ENCODE data around the gene CHMP1A. TPM values are rescaled to one million over a fixed set of nuclear protein-coding genes. Genes with fewer than 3 reads are reported as not detected.

CHMP1A gene
- total and polyA plus RNA-seq, 2 experiments from 2014 or later = 42.3 to 81.9 TPM

- ATAC-seq = peak; percentile 54
- H2AFZ ChIP-seq = peak overlapping the region; percentile 80; the same call in 1 of the 2 replicates
- peaks cover 14% of the 10 kb centered on the region; the same call in 1 of the 2 replicates for H3F3A ChIP-seq (replicated peaks; ENCODE audit: low read depth)
- peaks cover 6% of the 10 kb centered on the region; the same call in 2 of the 3 replicates for H3K4me1 Mint-ChIP-seq
- H3K27ac Mint-ChIP-seq = no peak overlapping the region
- H3K27me3 Mint-ChIP-seq (ENCODE audit: insufficient read depth, low read depth, poor library complexity) = peaks cover 35% of the 10 kb centered on the region
- peak overlapping the region; percentile 77 for H3K4me3 ChIP-seq
- peaks cover 6% of the 10 kb centered on the region for H3K36me3 Mint-ChIP-seq (ENCODE audit: low read depth)
- H3K36me3 ChIP-seq (ENCODE audit: insufficient read depth) = no peaks in the 10 kb centered on the region
- no peaks in the 10 kb centered on the region for H3K9me2 ChIP-seq (ENCODE audit: insufficient read depth)
- H3K27me3 ChIP-seq (ENCODE audit: insufficient read depth) = peaks cover 23% of the 10 kb centered on the region; the same call in 1 of the 2 replicates
- H3K4me2 ChIP-seq = peak overlapping the region; percentile 97
- no peaks in the 10 kb centered on the region for H3K79me2 ChIP-seq (replicated peaks; ENCODE audit: insufficient read depth)
- TF ChIP-seq STAT1 (IDR thresholded peaks at IDR 0.05; ENCODE audit: unreplicated experiment) = no peak
- TF ChIP-seq EZH2 (IDR thresholded peaks at IDR 0.05; ENCODE audit: low read depth, unreplicated experiment) = no peak
- no peak for TF ChIP-seq REST (IDR thresholded peaks at IDR 0.05; ENCODE audit: unreplicated experiment)
- TF ChIP-seq CTCF (conservative IDR thresholded peaks at IDR 0.05; ENCODE audit: low read depth in 2 of 2) = peak in 1 of 2 experiments; percentile 52; a peak in 2 of 4 replicates
- TF ChIP-seq CREB1 (CRISPR knock-in tag; IDR thresholded peaks at IDR 0.05; ENCODE audit: low read depth) = 0 out of 2 replicates have a peak, but pooled peaks have one; percentile 10
- no peak for TF ChIP-seq ZNF114 (CRISPR knock-in tag; IDR thresholded peaks at IDR 0.05)
- TF ChIP-seq ZNF462 (CRISPR knock-in tag; IDR thresholded peaks at IDR 0.05) = no peak
- TF ChIP-seq NANOG (IDR thresholded peaks at IDR 0.05; ENCODE audit: borderline replicate concordance) = no peak
- peak; percentile 17; the same call in 1 of the 2 replicates for TF ChIP-seq ETS1 (IDR thresholded peaks at IDR 0.05)
- TF ChIP-seq POLR2AphosphoS5 (IDR thresholded peaks at IDR 0.05; ENCODE audit: low read depth) = no peak
- TF ChIP-seq ZNF331 (CRISPR knock-in tag; IDR thresholded peaks at IDR 0.05; ENCODE audit: low read depth) = no peak
- no peak for TF ChIP-seq JUNB (IDR thresholded peaks at IDR 0.05; ENCODE audit: unreplicated experiment)
- no peak for TF ChIP-seq EZH2phosphoT487 (IDR thresholded peaks at IDR 0.05; ENCODE audit: unreplicated experiment)
- no peak overlapping the region for H3K27ac ChIP-seq (ENCODE audit: low read depth)
- peak; percentile 81 for DNase-seq (ENCODE audit: low spot score)
- H4K20me1 ChIP-seq (replicated peaks; ENCODE audit: insufficient read depth) = peaks cover 4% of the 10 kb centered on the region
- no peaks in the 10 kb centered on the region for H3K9me3 Mint-ChIP-seq
- peak overlapping the region; percentile 70 for H3K4me3 Mint-ChIP-seq
- H3K4me1 ChIP-seq (ENCODE audit: insufficient read depth) = peaks cover 7% of the 10 kb centered on the region; the same call in 1 of the 2 replicates
Observed at GRCh38 chr16:89700649-89701424, 43.3 kb upstream of the CHMP1A start.

Measured in GM23338 (cell line).